GM12878 (cell line): ENCODE data around the gene B4GALT3. TPM values are rescaled to one million over a fixed set of nuclear protein-coding genes. Genes with fewer than 3 reads are reported as not detected.
A peak's percentile ranks its signal among the peaks of the same experiment; 100 is the strongest.

Experiments
- ATAC-seq: fragments of 200-7000 bp; cut with Tn5 transposase; 3 replicates; pipeline ENCODE4 v1.9.1; 2020; ENCODE audit warnings: mild to moderate bottlenecking, moderate library complexity
- Bru-seq: library from RNA; stranded (reverse); fragments of 400-500 nt; gene quantifications from one replicate; lab custom pipeline; 2021; lab: Mats Ljungman, UMichigan
- BruChase-seq, 2 experiments: library from RNA; stranded (reverse); fragments of 400-500 nt; gene quantifications; one replicate each; lab custom pipeline; 2021; lab: Mats Ljungman, UMichigan
- BruUV-seq: library from RNA; stranded (reverse); fragments of 400-500 nt; replicated peaks from 2 replicates; lab custom pipeline; 2021; lab: Mats Ljungman, UMichigan
- CTCF ChIA-PET: fragments of 300-600 bp; sonication (Branson Sonifier 250); formaldehyde crosslinking; extraction: SDS; loops from one replicate; lab custom pipeline; 2021; ENCODE audit warnings: inconsistent platforms; lab: Yijun Ruan, JAX
- POLR2A ChIA-PET: fragments of 350-600 bp; formaldehyde crosslinking; extraction: SDS; loops from one replicate; lab custom pipeline; 2021; ENCODE audit warnings: inconsistent platforms; lab: Charles Lee
- RAD21 ChIA-PET: fragments of 300-600 bp; sonication (Branson Sonifier 250); formaldehyde crosslinking; loops from one replicate; lab custom pipeline; 2023; ENCODE audit warnings: antibody characterized with exemption; ENCODE audit not compliant: unreplicated experiment; lab: Charles Lee
- SMC1A ChIA-PET: fragments of 300-600 bp; sonication (Branson Sonifier 250); formaldehyde crosslinking; loops from one replicate; lab custom pipeline; 2023; ENCODE audit not compliant: unreplicated experiment, uncharacterized antibody; lab: Charles Lee
- DNase-seq: peaks from one replicate; pipeline ENCODE4 v3.0.0-alpha.2; 2011; ENCODE audit warnings: low read depth, low spot score
- FAIRE-seq: peaks from 3 replicates; lab custom pipeline; 2011; peaks lifted over from hg19 to GRCh38; lab: Jason Lieb, UNC
- H2AFZ ChIP-seq: 2 replicates; pipeline ENCODE4 v1.6.0; 2011; ENCODE audit warnings: low read depth, low read length, control low read depth; ENCODE audit not compliant: control insufficient read depth
- H3K27ac ChIP-seq: 2 replicates; pipeline ENCODE4 v1.5.1; 2011; ENCODE audit warnings: control low read depth; ENCODE audit not compliant: control insufficient read depth, insufficient read depth
- H3K27me3 ChIP-seq, 2 experiments: replicated peaks in 1 of 2; 2 replicates each; pipeline versions ENCODE4 v1.6.0 to v1.6.1; 2011; ENCODE audit warnings: low read length in 1 of 2; ENCODE audit not compliant: control insufficient read depth in 2 of 2, insufficient read depth in 2 of 2
- H3K36me3 ChIP-seq, 2 experiments: 2 replicates each; pipeline ENCODE4 v1.5.1; 2011; ENCODE audit warnings: low read length in 1 of 2; ENCODE audit not compliant: control insufficient read depth in 2 of 2, insufficient read depth in 2 of 2
- H3K4me1 ChIP-seq: 2 replicates; pipeline ENCODE4 v1.6.1; 2011; ENCODE audit warnings: mild to moderate bottlenecking, low read length, moderate library complexity, mixed read lengths; ENCODE audit not compliant: control insufficient read depth, insufficient read depth
- H3K4me2 ChIP-seq: 2 replicates; pipeline ENCODE4 v1.6.0; 2011; ENCODE audit warnings: control low read depth; ENCODE audit not compliant: control insufficient read depth, insufficient read depth
- H3K4me3 ChIP-seq: fragments of 200-600 bp; sonication (generic); 2 replicates; pipeline ENCODE4 v1.5.1; 2016
- H3K79me2 ChIP-seq: 2 replicates; pipeline ENCODE4 v1.6.0; 2011; ENCODE audit warnings: low read length; ENCODE audit not compliant: control insufficient read depth, insufficient read depth
- H3K9ac ChIP-seq: 2 replicates; pipeline ENCODE4 v1.8.0; 2011; ENCODE audit warnings: low read length, control low read depth, mixed read lengths; ENCODE audit not compliant: control insufficient read depth, insufficient read depth
- H3K9me3 ChIP-seq: replicated peaks from 3 replicates; pipeline ENCODE4 v1.5.1; 2011; ENCODE audit warnings: mild to moderate bottlenecking, low read length; ENCODE audit not compliant: control insufficient read depth, insufficient read depth
- H4K20me1 ChIP-seq: 2 replicates; pipeline ENCODE4 v1.6.0; 2011; ENCODE audit not compliant: control insufficient read depth, insufficient read depth
- CEBPB ChIP-seq, 2 experiments: fragments of 150-350 bp in 1 of 2; IDR thresholded peaks; 2 replicates each; pipeline ENCODE4 v1.6.1; 2012 to 2014; ENCODE audit warnings: low read depth in 2 of 2, low read length in 2 of 2, borderline replicate concordance in 1 of 2, inconsistent platforms in 1 of 2
- ETV6 ChIP-seq, 2 experiments: fragments of 450-650 bp in 1 of 2; IDR thresholded peaks in 1 of 2; conservative IDR thresholded peaks in 1 of 2; 2 replicates each; pipeline ENCODE4 v1.6.1; 2014; ENCODE audit warnings: antibody characterized with exemption in 1 of 2, borderline replicate concordance in 1 of 2, low read depth in 1 of 2, mild to moderate bottlenecking in 1 of 2, moderate library complexity in 1 of 2
- IKZF1 ChIP-seq: fragments of 450-650 bp; conservative IDR thresholded peaks from 2 replicates; pipeline ENCODE4 v1.6.1; 2017; ENCODE audit warnings: antibody characterized with exemption, mild to moderate bottlenecking
- KDM1A ChIP-seq: fragments of 200-600 bp; sonication (generic); IDR thresholded peaks from 2 replicates; pipeline ENCODE4 v1.6.1; 2016; ENCODE audit warnings: borderline replicate concordance
- LARP7 ChIP-seq: fragments of 450-650 bp; IDR thresholded peaks from 2 replicates; pipeline ENCODE4 v1.6.1; 2017; ENCODE audit warnings: mild to moderate bottlenecking
- MAX ChIP-seq: IDR thresholded peaks from 2 replicates; pipeline ENCODE4 v1.6.1; 2012; ENCODE audit warnings: low read depth, low read length, improper control_type of control experiment
- MXI1 ChIP-seq: fragments of 150-350 bp; IDR thresholded peaks from 2 replicates; pipeline ENCODE4 v1.6.1; 2011; ENCODE audit warnings: low read depth, mild to moderate bottlenecking, inconsistent platforms, low read length, improper control_type of control experiment
- NFIC ChIP-seq: IDR thresholded peaks from 2 replicates; pipeline ENCODE4 v1.6.1; 2012; ENCODE audit warnings: low read depth, mild to moderate bottlenecking, inconsistent platforms, low read length, moderate library complexity
- NFXL1 ChIP-seq: fragments of 450-650 bp; IDR thresholded peaks from 2 replicates; pipeline ENCODE4 v1.6.1; 2017; ENCODE audit warnings: antibody characterized with exemption, mild to moderate bottlenecking, borderline replicate concordance
- NR2F1 ChIP-seq: fragments of 450-650 bp; conservative IDR thresholded peaks from 2 replicates; pipeline ENCODE4 v1.6.1; 2017; ENCODE audit warnings: mild to moderate bottlenecking
- PML ChIP-seq: IDR thresholded peaks from 2 replicates; pipeline ENCODE4 v1.6.1; 2012; ENCODE audit warnings: low read length, inconsistent platforms
- RELB ChIP-seq: fragments of 450-650 bp; IDR thresholded peaks from 2 replicates; pipeline ENCODE4 v1.6.1; 2017; ENCODE audit warnings: low read depth, mild to moderate bottlenecking, moderate library complexity
- TBL1XR1 ChIP-seq: IDR thresholded peaks from 2 replicates; pipeline ENCODE4 v1.6.1; 2012; ENCODE audit warnings: low read depth, low read length, improper control_type of control experiment
- YBX1 ChIP-seq: fragments of 450-650 bp; IDR thresholded peaks from 2 replicates; pipeline ENCODE4 v1.6.1; 2016; ENCODE audit warnings: antibody characterized with exemption
- WGBS: methylation state at CpG from one replicate; pipeline ENCODE4 v1.1.6; 2016; ENCODE audit warnings: low lambda C conversion rate; ENCODE audit not compliant: insufficient replicate concordance, insufficient coverage; ENCODE audit errors: missing lambda C conversion rate; 5-methylcytosine and 5-hydroxymethylcytosine counted together
- in situ Hi-C: fragments of 300-500 bp; cut with MboI; formaldehyde crosslinking; loops from 9 replicates; pipeline ENCODE4 v1.14.3; 2018; ENCODE audit warnings: mixed read lengths
- intact Hi-C: fragments of 100-400 bp; cut with micrococcal nuclease; formaldehyde crosslinking; loops from one replicate; pipeline ENCODE4 v1.14.2; 2022; ENCODE audit not compliant: unreplicated experiment
- long read RNA-seq, 2 experiments: library from polyadenylated mRNA; unstranded; transcript quantifications; one replicate each; pipeline ENCODE4 v2.0.0, GENCODE V29; 2019 to 2020
- polyA minus RNA-seq, 3 experiments: library from RNA; depleted of rRNA, polyadenylated mRNA; stranded (reverse); fragments of >200 nt; gene quantifications; 2 replicates each; pipeline ENCODE4 v1.2.3, GENCODE V29; 2011
- polyA plus RNA-seq, 11 experiments: library from polyadenylated mRNA; depleted of rRNA in 4 of 11; unstranded in 6 of 11; stranded (reverse) in 5 of 11; fragments of >200 nt; fragmentation: Nextera tagmentation in 4 of 11; fragmentation: Illumina TruSeq in 1 of 11; extraction: Ambion mirVana in 4 of 11; extraction: Trizol in 1 of 11; gene quantifications; 1 replicate in 1 of 11; 2 replicates in 10 of 11; pipeline versions ENCODE4 v1.2.1 to v1.2.3, GENCODE V29; 2011 to 2016; ENCODE audit warnings: inconsistent platforms in 2 of 11, missing spikeins in 2 of 11, low read depth in 1 of 11
- total RNA-seq, 4 experiments: library from RNA; depleted of rRNA in 3 of 4; stranded (reverse); fragments of >200 nt in 3 of 4; fragmentation: Illumina TruSeq in 1 of 4; extraction: Trizol in 1 of 4; gene quantifications; 2 replicates each; pipeline versions ENCODE4 v1.2.1 to v1.2.3, GENCODE V29; 2013 to 2021

Gene B4GALT3
- 25.3 and 32.1 TPM in 2 replicates for total RNA-seq (2013; cell fraction: nucleolus; rRNA removed)
- total RNA-seq (2014; rRNA removed) (44.7 and 48.4 TPM in 2 replicates), total RNA-seq (2014; rRNA removed; fragmentation: Illumina TruSeq; extraction: Trizol) (27.7 and 30.1 TPM in 2 replicates), total RNA-seq (2021) (36.5 and 40.2 TPM in 2 replicates), polyA plus RNA-seq (2011; rRNA removed) (13.4 and 28.8 TPM in 2 replicates), polyA plus RNA-seq (2014; fragmentation: Illumina TruSeq; extraction: Trizol) (31.5 and 45.1 TPM in 2 replicates), polyA plus RNA-seq (2014; fragmentation: Nextera tagmentation; extraction: Ambion mirVana) (10 to 100 TPM; 27.1 to 39.7 TPM), polyA plus RNA-seq (2014; rRNA removed) (57.6 and 62.3 TPM in 2 replicates), polyA plus RNA-seq (2016; fragmentation: Nextera tagmentation; extraction: Ambion mirVana) (10 to 100 TPM; 45.8 to 58.9 TPM), polyA minus RNA-seq (2011; rRNA and poly(A)+ RNA removed) (17.6 and 20.0 TPM in 2 replicates), Bru-seq, nascent RNA (percentile 86 among the genes with signal in this experiment), BruChase-seq, experiment 1, labeled RNA remaining after a 6-hour chase (percentile 89 among the genes with signal in this experiment), BruChase-seq, experiment 2, labeled RNA remaining after a 2-hour chase (percentile 90 among the genes with signal in this experiment)
- 47.6 TPM for polyA plus RNA-seq (2011; ENCODE audit: low read depth)
- 42.8 and 45.3 TPM in 2 replicates for polyA plus RNA-seq (2011; cell fraction: cytosol; rRNA removed)
- polyA plus RNA-seq (2011; cell fraction: nucleus; rRNA removed): 73.8 and 89.0 TPM in 2 replicates
- polyA plus RNA-seq (2012): 45.0 and 48.5 TPM in 2 replicates
- polyA minus RNA-seq (2011; cell fraction: cytosol; rRNA and poly(A)+ RNA removed): 14.8 and 17.2 TPM in 2 replicates
- 19.0 and 24.4 TPM in 2 replicates for polyA minus RNA-seq (2011; cell fraction: nucleus; rRNA and poly(A)+ RNA removed)
- long read RNA-seq, experiment 1, transcript B4GALT3-201 (8 exons, 1,911 nt): major isoform, 15 of 36 reads
- long read RNA-seq, experiment 1, transcript B4GALT3-213 (8 exons, 2,414 nt): minor isoform, 9 of 36 reads
- long read RNA-seq, experiment 1, partial matches to known transcripts: 2 of 36 reads
- long read RNA-seq, experiment 1, other reads (novel, unspliced or antisense): 10 of 36 reads
- long read RNA-seq, experiment 2, transcript B4GALT3-201 (8 exons, 1,911 nt): major isoform, 14 of 27 reads
- long read RNA-seq, experiment 2, partial matches to known transcripts: 4 of 27 reads
- long read RNA-seq, experiment 2, other reads (novel, unspliced or antisense): 8 of 27 reads

GRCh38 chr1:161177112-161177935 is at the start of gene B4GALT3:
TSS of gene B4GALT3 (minus strand) at chr1:161177507. CDS start at chr1:161176060, 1,447 bp downstream.
- CTCF ChIA-PET: interaction anchor here (0.6 to 3.7 kb wide), 7 partner anchors 9 to 205 kb away, joined by 3 to 44 read pairs (median 7); partner anchors contain the start of genes PPOX and TOMM40L
- no peak for FAIRE-seq
- 13% methylated on average over 50 of the region's 50 CpGs for WGBS
- BruUV-seq: TSS peak; percentile 86
- H3K9ac ChIP-seq: peak within 1 kb of the TSS; percentile 69
- H2AFZ ChIP-seq: peak within 1 kb of the TSS; percentile 96
- SMC1A ChIA-PET: interaction anchor here (0.9 to 1.9 kb wide), 6 partner anchors 9 to 207 kb away, joined by 3 to 10 read pairs (median 4); partner anchors contain the start of genes PPOX and TOMM40L
- H3K4me2 ChIP-seq: peak within 1 kb of the TSS; percentile 87
- H3K36me3 ChIP-seq: peaks cover 6 to 26% of the 10 kb centered on the region in 2 experiments
- POLR2A ChIA-PET: interaction anchor here (1.0 to 1.9 kb wide), 4 partner anchors 9 to 25 kb away, joined by 7 to 14 read pairs (median 8); partner anchors contain the start of genes NDUFS2 and PPOX
- H3K9me3 ChIP-seq: no peaks in the 10 kb centered on the region
- in situ Hi-C loops: no loop called here
- intact Hi-C loops: no loop called here
- H3K27me3 ChIP-seq: no peaks in the 10 kb centered on the region
- no peak for DNase-seq
- H3K4me1 ChIP-seq: peaks cover 33% of the 10 kb centered on the region
- peak within 1 kb of the TSS; percentile 87 for H3K27ac ChIP-seq
- H3K4me3 ChIP-seq: peak within 1 kb of the TSS; percentile 90
- peak; percentile 93 for ATAC-seq
- RAD21 ChIA-PET: interaction anchor here (1.0 to 2.9 kb wide), 4 partner anchors 12 to 48 kb away, joined by 4 to 21 read pairs (median 8); partner anchors contain the start of genes PPOX and TOMM40L
- H4K20me1 ChIP-seq: no peaks in the 10 kb centered on the region
- peaks cover 23% of the 10 kb centered on the region for H3K79me2 ChIP-seq
- no peak for TF ChIP-seq MXI1
- peak; percentile 73; the same call in 1 of the 2 replicates for TF ChIP-seq PML
- no peak for TF ChIP-seq YBX1
- TF ChIP-seq NR2F1: peak; percentile 81; the same call in 1 of the 2 replicates
- no peak for TF ChIP-seq LARP7
- TF ChIP-seq NFIC: no peak
- TF ChIP-seq MAX: peak; percentile 50; the same call in 1 of the 2 replicates
- no peak for TF ChIP-seq CEBPB (IDR thresholded peaks at IDR 0.05; ENCODE audit: borderline replicate concordance in 1 of 2, low read depth in 2 of 2, low read length in 2 of 2)
- TF ChIP-seq ETV6 (conservative IDR thresholded peaks at IDR 0.05 in 1 of 2, IDR thresholded peaks at IDR 0.05 in 1 of 2; ENCODE audit: borderline replicate concordance in 1 of 2, low read depth in 1 of 2): no peak
- TF ChIP-seq NFXL1: no peak
- no peak for TF ChIP-seq IKZF1
- TF ChIP-seq KDM1A: no peak
- TF ChIP-seq RELB: peak; percentile 55; the same call in 1 of the 2 replicates
- TF ChIP-seq TBL1XR1: no peak
